RCC 7860 (cell line): ENCODE results near the gene XRCC4.

ENCODE experiments used
- DNase-seq: peaks from one replicate; pipeline ENCODE4 v3.0.0-alpha.2; 2015; ENCODE audit warnings: low spot score
- FAIRE-seq: peaks from 2 replicates; lab custom pipeline; 2012; peaks lifted over from hg19 to GRCh38; lab: Jason Lieb, UNC

Gene XRCC4

GRCh38 chr5:83370957-83371356, 293.6 kb downstream of the XRCC4 start:
- FAIRE-seq (no peak), DNase-seq (no peak)

GRCh38 chr5:83371726-83372125, 294.4 kb downstream of the XRCC4 start:
- no peak for FAIRE-seq
- DNase-seq = no peak

- no peak for DNase-seq
- FAIRE-seq = no peak
These were observed 297.2 kb downstream of the XRCC4 start for GRCh38 chr5:83374547-83374946.

GRCh38 chr5:83375049-83375745, 297.9 kb downstream of the XRCC4 start:
- FAIRE-seq = no peak
- DNase-seq = no peak

GRCh38 chr5:83376461-83376860, 299.1 kb downstream of the XRCC4 start:
- FAIRE-seq = no peak
- DNase-seq = no peak

- FAIRE-seq = no peak
- DNase-seq = no peak
These were observed 300.0 kb downstream of the XRCC4 start for GRCh38 chr5:83377131-83377865.

- FAIRE-seq (no peak), DNase-seq (no peak)
These were observed 301.4 kb downstream of the XRCC4 start for GRCh38 chr5:83378624-83379289.

GRCh38 chr5:83385812-83386211, 308.5 kb downstream of the XRCC4 start:
- DNase-seq = no peak
- no peak for FAIRE-seq

- FAIRE-seq (no peak), DNase-seq (no peak)
These were observed 309.7 kb downstream of the XRCC4 start for GRCh38 chr5:83387041-83387440.

- no peak for DNase-seq
- FAIRE-seq = no peak
These were observed 311.3 kb downstream of the XRCC4 start for GRCh38 chr5:83388608-83389007.

GRCh38 chr5:83392766-83393503, 315.6 kb downstream of the XRCC4 start:
- no peak for FAIRE-seq
- no peak for DNase-seq

- DNase-seq (no peak), FAIRE-seq (no peak)
These were observed 316.1 kb downstream of the XRCC4 start for GRCh38 chr5:83393504-83393866.

GRCh38 chr5:83394190-83394589, 316.8 kb downstream of the XRCC4 start:
- DNase-seq = no peak
- no peak for FAIRE-seq

GRCh38 chr5:83396662-83397061, 319.3 kb downstream of the XRCC4 start:
- no peak for DNase-seq
- no peak for FAIRE-seq

- DNase-seq (no peak), FAIRE-seq (no peak)
These were observed 320.3 kb downstream of the XRCC4 start for GRCh38 chr5:83397658-83398057.

- no peak for FAIRE-seq
- no peak for DNase-seq
These were observed 322.9 kb downstream of the XRCC4 start for GRCh38 chr5:83400241-83400640.

GRCh38 chr5:83400701-83401100, 323.4 kb downstream of the XRCC4 start:
- DNase-seq (no peak), FAIRE-seq (no peak)

GRCh38 chr5:83401122-83401731, 323.9 kb downstream of the XRCC4 start:
- no peak for DNase-seq
- FAIRE-seq = no peak

- no peak for FAIRE-seq
- no peak for DNase-seq
These were observed 324.4 kb downstream of the XRCC4 start for GRCh38 chr5:83401775-83402174.
